ENCODE data around the gene MROH8. TPM values are rescaled to one million over a fixed set of nuclear protein-coding genes. Genes with fewer than 3 reads are reported as not detected.

MROH8 gene
- total RNA-seq, 2 experiments from 2014 or later, result 1.8 to 3.7 TPM

GRCh38 chr20:37201827-37202162 lies 22.4 kb upstream of the MROH8 start:
- ChIA-PET POLR2A (no interaction called here), CTCF (interaction anchor here (1.2 to 1.8 kb wide), 2 partner anchors 9 to 10 kb away, joined by 3 to 5 read pairs; no protein-coding TSS in a partner anchor)

GRCh38 chr20:37200926-37201826 lies 21.8 kb upstream of the MROH8 start:
- CTCF ChIA-PET, result interaction anchor here (0.7 to 1.8 kb wide), 3 partner anchors 9 to 22 kb away, joined by 3 to 5 read pairs (median 3); no protein-coding TSS in a partner anchor
- POLR2A ChIA-PET, result no interaction called here

GRCh38 chr20:37200376-37200775 lies 21.0 kb upstream of the MROH8 start:
- CTCF ChIA-PET, result interaction anchor here (0.7 to 1.2 kb wide), 2 partner anchors 8 to 23 kb away, joined by 3 read pairs; no protein-coding TSS in a partner anchor
- POLR2A ChIA-PET, result no interaction called here

GRCh38 chr20:37198932-37199660 lies 19.7 kb upstream of the MROH8 start:
- ChIA-PET CTCF (no interaction called here), POLR2A (no interaction called here)

GRCh38 chr20:37194621-37195417 lies 15.5 kb upstream of the MROH8 start:
- CTCF ChIA-PET, result interaction anchor here (0.9 to 3.0 kb wide), 8 partner anchors 10 to 339 kb away, joined by 3 to 14 read pairs (median 4); partner anchors contain the start of genes MROH8, NNAT and RPN2
- POLR2A ChIA-PET, result no interaction called here

- CTCF ChIA-PET, result interaction anchor here (0.6 to 3.4 kb wide), 2 partner anchors 134 to 341 kb away, joined by 3 to 15 read pairs; no protein-coding TSS in a partner anchor
- POLR2A ChIA-PET, result no interaction called here
These were observed 14.5 kb upstream of the MROH8 start for GRCh38 chr20:37193821-37194220.

- ChIA-PET CTCF (interaction anchor here (0.6 to 3.4 kb wide), 2 partner anchors 135 to 341 kb away, joined by 3 to 15 read pairs; no protein-coding TSS in a partner anchor), POLR2A (no interaction called here)
These were observed 13.9 kb upstream of the MROH8 start for GRCh38 chr20:37193226-37193625.

GRCh38 chr20:37192137-37192854 lies 12.9 kb upstream of the MROH8 start:
- CTCF ChIA-PET, result interaction anchor here (0.8 to 3.4 kb wide), 8 partner anchors 9 to 801 kb away, joined by 3 to 15 read pairs (median 4); partner anchors contain the start of genes MROH8 and RPN2
- POLR2A ChIA-PET, result interaction anchor here (3.4 kb wide), 1 partner anchor 13 kb away, joined by 12 read pairs; the partner anchor contains the start of genes MROH8 and RPN2

- ChIA-PET CTCF (interaction anchor here (0.6 to 3.4 kb wide), 6 partner anchors 12 to 344 kb away, joined by 3 to 15 read pairs (median 5); partner anchors contain the start of genes MROH8, RBL1 and RPN2), POLR2A (interaction anchor here (3.4 kb wide), 1 partner anchor 12 kb away, joined by 12 read pairs; the partner anchor contains the start of genes MROH8 and RPN2)
These were observed 11.2 kb upstream of the MROH8 start for GRCh38 chr20:37190354-37191112.

GRCh38 chr20:37189416-37190016 lies 10.2 kb upstream of the MROH8 start:
- ChIA-PET CTCF (interaction anchor here (0.7 to 2.7 kb wide), 3 partner anchors 11 to 344 kb away, joined by 3 to 15 read pairs (median 3); partner anchors contain the start of genes MROH8 and RPN2), POLR2A (interaction anchor here (3.4 kb wide), 1 partner anchor 11 kb away, joined by 12 read pairs; the partner anchor contains the start of genes MROH8 and RPN2)

GRCh38 chr20:37188787-37189186 lies 9.4 kb upstream of the MROH8 start:
- ChIA-PET POLR2A (no interaction called here), CTCF (interaction anchor here (0.7 to 2.7 kb wide), 2 partner anchors 10 to 204 kb away, joined by 3 to 15 read pairs; partner anchors contain the start of genes MROH8 and RPN2)

- CTCF ChIA-PET, result no interaction called here
- POLR2A ChIA-PET, result no interaction called here
These were observed 6.3 kb upstream of the MROH8 start for GRCh38 chr20:37185686-37186085.

GRCh38 chr20:37179683-37180524 lies 556 bp upstream of the MROH8 start:
- POLR2A ChIA-PET, result interaction anchor here (1.6 to 1.8 kb wide), 3 partner anchors 11 to 864 kb away, joined by 4 to 18 read pairs (median 12); partner anchors contain the start of gene RBL1
- CTCF ChIA-PET, result interaction anchor here (1.2 to 1.6 kb wide), 5 partner anchors 10 to 354 kb away, joined by 3 to 15 read pairs (median 8); partner anchors contain the start of gene RBL1

- ChIA-PET CTCF (interaction anchor here (0.6 kb wide), 1 partner anchor 130 kb away, joined by 3 read pairs; no protein-coding TSS in a partner anchor), POLR2A (no interaction called here)
These were observed 6.5 kb downstream of the MROH8 start for GRCh38 chr20:37172836-37173235.

- POLR2A ChIA-PET, result no interaction called here
These were observed 12.5 kb downstream of the MROH8 start for GRCh38 chr20:37166867-37167266.

GRCh38 chr20:37165031-37165430 lies 14.3 kb downstream of the MROH8 start:
- CTCF ChIA-PET, result no interaction called here

More at GRCh38 chr20:37166867-37167266, 12.5 kb downstream of the MROH8 start:
- CTCF ChIA-PET, result interaction anchor here (1.0 to 1.5 kb wide), 2 partner anchors 12 kb away, joined by 3 read pairs; no protein-coding TSS in a partner anchor

More at GRCh38 chr20:37165031-37165430, 14.3 kb downstream of the MROH8 start:
- POLR2A ChIA-PET, result no interaction called here
